HepG2 (cell line): ENCODE measurements around the gene NDUFB3. TPM values are rescaled to one million over a fixed set of nuclear protein-coding genes. Genes with fewer than 3 reads are reported as not detected.

ENCODE experiments used
- ARNTL ChIP-seq: sonication (generic); formaldehyde crosslinking; IDR thresholded peaks from 2 replicates; pipeline ENCODE4 v1.4.0; 2020; ENCODE audit warnings: mild to moderate bottlenecking, missing genetic modification reagents
- CEBPG ChIP-seq: IDR thresholded peaks from 2 replicates; pipeline ENCODE4 v1.6.1; 2016
- FOXP1 ChIP-seq, 2 experiments: fragments of 450-650 bp in 1 of 2; IDR thresholded peaks; 2 replicates each; pipeline ENCODE4 v1.6.1; 2017 to 2018; ENCODE audit warnings: antibody characterized with exemption in 1 of 2
- SNAI1 ChIP-seq: sonication (generic); formaldehyde crosslinking; IDR thresholded peaks from 2 replicates; pipeline ENCODE4 v1.5.0; 2020; ENCODE audit warnings: mild to moderate bottlenecking, missing genetic modification reagents, borderline replicate concordance
- SRSF4 ChIP-seq: fragments of 200-400 bp; formaldehyde crosslinking; IDR thresholded peaks from one replicate; pipeline ENCODE4 v1.6.1; 2018; ENCODE audit warnings: mild to moderate bottlenecking, low read depth, low read length, moderate library complexity; ENCODE audit not compliant: poor library complexity, severe bottlenecking
- TBX3 ChIP-seq: fragments of 450-650 bp; IDR thresholded peaks from 2 replicates; pipeline ENCODE4 v1.6.1; 2017; ENCODE audit warnings: antibody characterized with exemption, mild to moderate bottlenecking, inconsistent platforms, borderline replicate concordance
- ZFP36L2 ChIP-seq: sonication (generic); formaldehyde crosslinking; IDR thresholded peaks from 2 replicates; pipeline ENCODE4 v1.4.0; 2020; ENCODE audit warnings: missing genetic modification reagents
- ZMAT3 ChIP-seq: sonication (generic); formaldehyde crosslinking; conservative IDR thresholded peaks from 2 replicates; pipeline ENCODE4 v1.7.0; 2021; ENCODE audit warnings: missing genetic modification reagents
- ZNF260 ChIP-seq: sonication (generic); formaldehyde crosslinking; IDR thresholded peaks from 2 replicates; pipeline ENCODE4 v1.4.0; 2020; ENCODE audit warnings: missing genetic modification reagents, low read depth, mild to moderate bottlenecking, borderline replicate concordance
- ZNF30 ChIP-seq: sonication (generic); formaldehyde crosslinking; IDR thresholded peaks from 2 replicates; pipeline ENCODE4 v1.5.0; 2020; ENCODE audit warnings: mild to moderate bottlenecking, missing genetic modification reagents
- ZNF367 ChIP-seq: sonication (generic); formaldehyde crosslinking; IDR thresholded peaks from 2 replicates; pipeline ENCODE4 v1.4.0; 2020; ENCODE audit warnings: missing genetic modification reagents, borderline replicate concordance
- ZNF569 ChIP-seq: sonication (generic); formaldehyde crosslinking; IDR thresholded peaks from 2 replicates; pipeline ENCODE4 v1.5.0; 2020; ENCODE audit warnings: mild to moderate bottlenecking, missing genetic modification reagents, moderate library complexity, borderline replicate concordance
- ZNF619 ChIP-seq: sonication (generic); formaldehyde crosslinking; IDR thresholded peaks from 2 replicates; pipeline ENCODE4 v1.4.0; 2020; ENCODE audit warnings: mild to moderate bottlenecking, missing genetic modification reagents
- polyA plus RNA-seq, 8 experiments: library from polyadenylated mRNA; depleted of rRNA in 3 of 8; stranded (reverse) in 7 of 8; unstranded in 1 of 8; fragments of >200 nt; fragmentation: Illumina TruSeq in 4 of 8; extraction: Trizol in 4 of 8; gene quantifications; 2 replicates each; pipeline versions ENCODE4 v1.2.1 to v1.2.3, GENCODE V29; 2011 to 2016; ENCODE audit warnings: low read depth in 4 of 8, missing spikeins in 1 of 8, mixed read lengths in 1 of 8; ENCODE audit not compliant: insufficient read depth in 1 of 8
- total RNA-seq, 5 experiments: library from RNA; depleted of rRNA; stranded (reverse); fragments of >200 nt; fragmentation: Illumina TruSeq; extraction: Trizol; gene quantifications; 2 replicates each; pipeline ENCODE4 v1.2.3, GENCODE V29; 2016; ENCODE audit warnings: low read depth in 1 of 5
- TF ChIP-seq, protein P1 (sequence below): sonication (generic); formaldehyde crosslinking; IDR thresholded peaks from 2 replicates; pipeline ENCODE4 v1.8.1; 2022; ENCODE audit warnings: low read depth, mild to moderate bottlenecking, missing genetic modification reagents
- TF ChIP-seq, protein P2 (sequence below): sonication (generic); formaldehyde crosslinking; IDR thresholded peaks from 2 replicates; pipeline ENCODE4 v1.5.1; 2020; ENCODE audit warnings: missing genetic modification reagents, mild to moderate bottlenecking, borderline replicate concordance
- TF ChIP-seq, protein P3 (sequence below): IDR thresholded peaks from 2 replicates; pipeline ENCODE4 v1.6.1; 2016; ENCODE audit warnings: missing biosample characterization, missing genetic modification reagents, low read depth
- TF ChIP-seq, protein P4 (sequence below): sonication (generic); formaldehyde crosslinking; IDR thresholded peaks from 2 replicates; pipeline ENCODE4 v1.4.0; 2020; ENCODE audit warnings: missing genetic modification reagents, mild to moderate bottlenecking, borderline replicate concordance
- TF ChIP-seq, protein P5 (sequence below): sonication (generic); formaldehyde crosslinking; IDR thresholded peaks from 2 replicates; pipeline ENCODE4 v1.9.0; 2022; ENCODE audit warnings: missing genetic modification reagents, mild to moderate bottlenecking, borderline replicate concordance

NDUFB3 gene
- total and polyA plus RNA-seq, 2 of the 13 experiments (the other 11 are each of a cell fraction or from before 2014, with no cell fraction given), result 50.7 to 159 TPM

DNA sequence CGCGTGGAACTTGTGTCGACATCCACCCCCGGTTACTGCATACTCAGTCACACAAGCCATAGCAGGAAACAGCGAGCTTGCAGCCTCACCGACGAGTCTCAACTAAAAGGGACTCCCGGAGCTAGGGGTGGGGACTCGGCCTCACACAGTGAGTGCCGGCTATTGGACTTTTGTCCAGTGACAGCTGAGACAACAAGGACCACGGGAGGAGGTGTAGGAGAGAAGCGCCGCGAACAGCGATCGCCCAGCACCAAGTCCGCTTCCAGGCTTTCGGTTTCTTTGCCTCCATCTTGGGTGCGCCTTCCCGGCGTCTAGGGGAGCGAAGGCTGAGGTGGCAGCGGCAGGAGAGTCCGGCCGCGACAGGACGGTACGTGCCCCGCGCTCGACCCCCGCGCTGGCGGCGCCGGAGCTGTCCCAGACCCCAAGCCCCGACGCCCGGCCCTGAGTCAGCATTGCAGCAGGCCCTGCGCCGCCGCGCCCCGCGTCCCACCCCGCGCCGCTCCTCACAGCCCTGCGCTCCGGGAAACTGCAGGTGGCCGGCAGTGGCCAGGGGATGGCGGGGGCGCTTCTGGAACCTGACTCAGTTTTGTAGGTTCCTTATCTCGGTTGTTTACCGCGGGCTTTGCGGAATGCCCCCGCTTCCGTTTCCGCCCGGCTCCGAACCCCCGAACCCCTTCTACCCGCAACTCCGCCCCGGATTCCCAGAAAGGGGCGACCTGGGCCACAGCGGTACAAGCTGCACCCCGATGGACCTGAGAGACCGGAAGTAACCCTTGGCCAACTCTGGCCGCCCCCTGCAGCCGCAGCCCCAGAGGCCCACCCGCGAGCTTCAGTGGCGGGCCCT is 44.5 kb downstream of the NDUFB3 start, which contains the start of gene CFLAR (continued):
- TF ChIP-seq, protein P1, sequence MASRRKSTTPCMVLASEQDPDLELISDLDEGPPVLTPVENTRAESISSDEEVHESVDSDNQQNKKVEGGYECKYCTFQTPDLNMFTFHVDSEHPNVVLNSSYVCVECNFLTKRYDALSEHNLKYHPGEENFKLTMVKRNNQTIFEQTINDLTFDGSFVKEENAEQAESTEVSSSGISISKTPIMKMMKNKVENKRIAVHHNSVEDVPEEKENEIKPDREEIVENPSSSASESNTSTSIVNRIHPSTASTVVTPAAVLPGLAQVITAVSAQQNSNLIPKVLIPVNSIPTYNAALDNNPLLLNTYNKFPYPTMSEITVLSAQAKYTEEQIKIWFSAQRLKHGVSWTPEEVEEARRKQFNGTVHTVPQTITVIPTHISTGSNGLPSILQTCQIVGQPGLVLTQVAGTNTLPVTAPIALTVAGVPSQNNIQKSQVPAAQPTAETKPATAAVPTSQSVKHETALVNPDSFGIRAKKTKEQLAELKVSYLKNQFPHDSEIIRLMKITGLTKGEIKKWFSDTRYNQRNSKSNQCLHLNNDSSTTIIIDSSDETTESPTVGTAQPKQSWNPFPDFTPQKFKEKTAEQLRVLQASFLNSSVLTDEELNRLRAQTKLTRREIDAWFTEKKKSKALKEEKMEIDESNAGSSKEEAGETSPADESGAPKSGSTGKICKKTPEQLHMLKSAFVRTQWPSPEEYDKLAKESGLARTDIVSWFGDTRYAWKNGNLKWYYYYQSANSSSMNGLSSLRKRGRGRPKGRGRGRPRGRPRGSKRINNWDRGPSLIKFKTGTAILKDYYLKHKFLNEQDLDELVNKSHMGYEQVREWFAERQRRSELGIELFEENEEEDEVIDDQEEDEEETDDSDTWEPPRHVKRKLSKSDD (CRISPR knock-in tag), result peak; percentile 53; the same call in 1 of the 2 replicates
- TF ChIP-seq, protein P2, sequence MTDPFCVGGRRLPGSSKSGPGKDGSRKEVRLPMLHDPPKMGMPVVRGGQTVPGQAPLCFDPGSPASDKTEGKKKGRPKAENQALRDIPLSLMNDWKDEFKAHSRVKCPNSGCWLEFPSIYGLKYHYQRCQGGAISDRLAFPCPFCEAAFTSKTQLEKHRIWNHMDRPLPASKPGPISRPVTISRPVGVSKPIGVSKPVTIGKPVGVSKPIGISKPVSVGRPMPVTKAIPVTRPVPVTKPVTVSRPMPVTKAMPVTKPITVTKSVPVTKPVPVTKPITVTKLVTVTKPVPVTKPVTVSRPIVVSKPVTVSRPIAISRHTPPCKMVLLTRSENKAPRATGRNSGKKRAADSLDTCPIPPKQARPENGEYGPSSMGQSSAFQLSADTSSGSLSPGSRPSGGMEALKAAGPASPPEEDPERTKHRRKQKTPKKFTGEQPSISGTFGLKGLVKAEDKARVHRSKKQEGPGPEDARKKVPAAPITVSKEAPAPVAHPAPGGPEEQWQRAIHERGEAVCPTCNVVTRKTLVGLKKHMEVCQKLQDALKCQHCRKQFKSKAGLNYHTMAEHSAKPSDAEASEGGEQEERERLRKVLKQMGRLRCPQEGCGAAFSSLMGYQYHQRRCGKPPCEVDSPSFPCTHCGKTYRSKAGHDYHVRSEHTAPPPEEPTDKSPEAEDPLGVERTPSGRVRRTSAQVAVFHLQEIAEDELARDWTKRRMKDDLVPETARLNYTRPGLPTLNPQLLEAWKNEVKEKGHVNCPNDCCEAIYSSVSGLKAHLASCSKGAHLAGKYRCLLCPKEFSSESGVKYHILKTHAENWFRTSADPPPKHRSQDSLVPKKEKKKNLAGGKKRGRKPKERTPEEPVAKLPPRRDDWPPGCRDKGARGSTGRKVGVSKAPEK (CRISPR knock-in tag), result no peak
- peak; percentile 30; the same call in 1 of the 2 replicates for TF ChIP-seq TBX3
- TF ChIP-seq, protein P3, sequence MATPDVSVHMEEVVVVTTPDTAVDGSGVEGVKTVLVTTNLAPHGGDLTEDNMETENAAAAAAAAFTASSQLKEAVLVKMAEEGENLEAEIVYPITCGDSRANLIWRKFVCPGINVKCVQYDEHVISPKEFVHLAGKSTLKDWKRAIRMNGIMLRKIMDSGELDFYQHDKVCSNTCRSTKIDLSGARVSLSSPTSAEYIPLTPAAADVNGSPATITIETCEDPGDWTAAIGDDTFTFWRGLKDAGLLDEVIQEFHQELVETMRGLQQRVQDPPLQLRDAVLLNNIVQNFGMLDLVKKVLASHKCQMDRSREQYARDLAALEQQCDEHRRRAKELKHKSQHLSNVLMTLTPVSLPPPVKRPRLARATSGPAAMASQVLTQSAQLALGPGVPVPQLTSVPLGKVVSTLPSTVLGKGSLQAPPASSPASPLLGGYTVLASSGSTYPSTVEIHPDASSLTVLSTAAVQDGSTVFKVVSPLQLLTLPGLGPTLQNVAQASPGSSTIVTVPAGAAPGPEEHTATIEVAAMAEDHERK (CRISPR knock-in tag), result no peak
- TF ChIP-seq, protein P4, sequence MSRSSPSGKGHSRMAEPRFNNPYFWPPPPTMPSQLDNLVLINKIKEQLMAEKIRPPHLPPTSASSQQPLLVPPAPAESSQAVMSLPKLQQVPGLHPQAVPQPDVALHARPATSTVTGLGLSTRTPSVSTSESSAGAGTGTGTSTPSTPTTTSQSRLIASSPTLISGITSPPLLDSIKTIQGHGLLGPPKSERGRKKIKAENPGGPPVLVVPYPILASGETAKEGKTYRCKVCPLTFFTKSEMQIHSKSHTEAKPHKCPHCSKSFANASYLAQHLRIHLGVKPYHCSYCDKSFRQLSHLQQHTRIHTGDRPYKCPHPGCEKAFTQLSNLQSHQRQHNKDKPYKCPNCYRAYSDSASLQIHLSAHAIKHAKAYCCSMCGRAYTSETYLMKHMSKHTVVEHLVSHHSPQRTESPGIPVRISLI (CRISPR knock-in tag), result no peak
- TF ChIP-seq CEBPG (CRISPR knock-in tag), result no peak
- peak; percentile 73 for TF ChIP-seq ZNF367 (CRISPR knock-in tag)
- TF ChIP-seq ZNF260 (CRISPR knock-in tag), result no peak
- TF ChIP-seq, protein P5, sequence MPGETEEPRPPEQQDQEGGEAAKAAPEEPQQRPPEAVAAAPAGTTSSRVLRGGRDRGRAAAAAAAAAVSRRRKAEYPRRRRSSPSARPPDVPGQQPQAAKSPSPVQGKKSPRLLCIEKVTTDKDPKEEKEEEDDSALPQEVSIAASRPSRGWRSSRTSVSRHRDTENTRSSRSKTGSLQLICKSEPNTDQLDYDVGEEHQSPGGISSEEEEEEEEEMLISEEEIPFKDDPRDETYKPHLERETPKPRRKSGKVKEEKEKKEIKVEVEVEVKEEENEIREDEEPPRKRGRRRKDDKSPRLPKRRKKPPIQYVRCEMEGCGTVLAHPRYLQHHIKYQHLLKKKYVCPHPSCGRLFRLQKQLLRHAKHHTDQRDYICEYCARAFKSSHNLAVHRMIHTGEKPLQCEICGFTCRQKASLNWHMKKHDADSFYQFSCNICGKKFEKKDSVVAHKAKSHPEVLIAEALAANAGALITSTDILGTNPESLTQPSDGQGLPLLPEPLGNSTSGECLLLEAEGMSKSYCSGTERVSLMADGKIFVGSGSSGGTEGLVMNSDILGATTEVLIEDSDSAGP (CRISPR knock-in tag), result peak; percentile 91
- no peak for TF ChIP-seq ZNF30 (CRISPR knock-in tag)
- TF ChIP-seq ZFP36L2, result peak; percentile 55; the same call in 1 of the 2 replicates
- TF ChIP-seq SNAI1 (CRISPR knock-in tag), result 0 out of 2 replicates have a peak, but pooled peaks have one; percentile 70
- no peak for TF ChIP-seq FOXP1 (IDR thresholded peaks at IDR 0.05)
- peak; percentile 64 for TF ChIP-seq FOXP1 (CRISPR knock-in tag; IDR thresholded peaks at IDR 0.05)
- peak; percentile 86 for TF ChIP-seq SRSF4
- TF ChIP-seq ARNTL, result no peak; the same call in 1 of the 2 replicates
- no peak for TF ChIP-seq ZNF619
- TF ChIP-seq ZMAT3 (CRISPR knock-in tag), result peak; percentile 86
- TF ChIP-seq ZNF569 (CRISPR knock-in tag), result peak; percentile 97
